ENCODE measurements around the gene VENTX.

VENTX gene

DNA sequence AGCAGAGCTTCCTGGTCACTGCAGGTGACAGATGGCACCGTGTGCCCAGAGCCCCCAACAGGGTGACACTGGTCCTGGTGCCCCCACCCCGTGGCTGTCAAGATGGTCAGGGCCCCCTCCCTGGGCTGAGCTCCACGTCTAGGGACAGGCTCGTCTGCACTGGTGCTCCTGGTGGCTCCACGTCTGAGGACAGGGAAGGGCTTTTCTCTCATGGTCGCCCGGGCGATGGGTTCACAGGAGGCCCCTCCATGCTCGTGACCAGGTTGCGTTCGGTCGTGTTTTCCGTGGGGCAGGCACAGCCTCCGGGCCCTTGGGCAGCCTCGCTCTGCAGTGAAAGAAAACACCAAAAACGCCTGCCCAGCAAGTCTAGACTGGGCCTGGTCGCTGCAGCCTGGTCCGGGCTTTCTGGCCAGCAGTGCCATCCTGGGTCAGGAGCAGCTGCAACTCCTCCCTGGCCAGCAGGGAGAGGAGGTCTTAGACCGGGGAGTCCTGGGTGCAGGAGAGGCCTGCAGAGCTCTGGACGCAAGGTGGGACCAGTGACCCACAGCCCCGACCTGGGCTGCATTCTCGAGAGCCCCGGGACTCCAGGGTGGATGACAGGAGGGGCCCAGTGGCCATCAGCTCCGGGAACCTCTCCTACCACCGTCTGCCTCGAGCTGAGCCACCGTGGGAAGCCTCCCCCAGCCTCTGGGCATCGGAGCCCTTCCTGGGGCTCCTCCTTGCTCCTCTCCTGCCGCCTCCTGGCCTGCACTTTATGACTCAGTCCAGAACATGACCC lies 35.5 kb upstream of the VENTX start:
- DNase-seq (ENCODE audit: low read depth in 2 of 2), result no peak
- H3K4me3 ChIP-seq (replicated peaks in 1 of 2; ENCODE audit: low read depth in 2 of 2, low read length in 2 of 2), result no peak overlapping the region
- TF ChIP-seq, protein P1, sequence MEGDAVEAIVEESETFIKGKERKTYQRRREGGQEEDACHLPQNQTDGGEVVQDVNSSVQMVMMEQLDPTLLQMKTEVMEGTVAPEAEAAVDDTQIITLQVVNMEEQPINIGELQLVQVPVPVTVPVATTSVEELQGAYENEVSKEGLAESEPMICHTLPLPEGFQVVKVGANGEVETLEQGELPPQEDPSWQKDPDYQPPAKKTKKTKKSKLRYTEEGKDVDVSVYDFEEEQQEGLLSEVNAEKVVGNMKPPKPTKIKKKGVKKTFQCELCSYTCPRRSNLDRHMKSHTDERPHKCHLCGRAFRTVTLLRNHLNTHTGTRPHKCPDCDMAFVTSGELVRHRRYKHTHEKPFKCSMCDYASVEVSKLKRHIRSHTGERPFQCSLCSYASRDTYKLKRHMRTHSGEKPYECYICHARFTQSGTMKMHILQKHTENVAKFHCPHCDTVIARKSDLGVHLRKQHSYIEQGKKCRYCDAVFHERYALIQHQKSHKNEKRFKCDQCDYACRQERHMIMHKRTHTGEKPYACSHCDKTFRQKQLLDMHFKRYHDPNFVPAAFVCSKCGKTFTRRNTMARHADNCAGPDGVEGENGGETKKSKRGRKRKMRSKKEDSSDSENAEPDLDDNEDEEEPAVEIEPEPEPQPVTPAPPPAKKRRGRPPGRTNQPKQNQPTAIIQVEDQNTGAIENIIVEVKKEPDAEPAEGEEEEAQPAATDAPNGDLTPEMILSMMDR (IDR thresholded peaks at IDR 0.05; ENCODE audit: low read depth, low read length), result no peak

DNA sequence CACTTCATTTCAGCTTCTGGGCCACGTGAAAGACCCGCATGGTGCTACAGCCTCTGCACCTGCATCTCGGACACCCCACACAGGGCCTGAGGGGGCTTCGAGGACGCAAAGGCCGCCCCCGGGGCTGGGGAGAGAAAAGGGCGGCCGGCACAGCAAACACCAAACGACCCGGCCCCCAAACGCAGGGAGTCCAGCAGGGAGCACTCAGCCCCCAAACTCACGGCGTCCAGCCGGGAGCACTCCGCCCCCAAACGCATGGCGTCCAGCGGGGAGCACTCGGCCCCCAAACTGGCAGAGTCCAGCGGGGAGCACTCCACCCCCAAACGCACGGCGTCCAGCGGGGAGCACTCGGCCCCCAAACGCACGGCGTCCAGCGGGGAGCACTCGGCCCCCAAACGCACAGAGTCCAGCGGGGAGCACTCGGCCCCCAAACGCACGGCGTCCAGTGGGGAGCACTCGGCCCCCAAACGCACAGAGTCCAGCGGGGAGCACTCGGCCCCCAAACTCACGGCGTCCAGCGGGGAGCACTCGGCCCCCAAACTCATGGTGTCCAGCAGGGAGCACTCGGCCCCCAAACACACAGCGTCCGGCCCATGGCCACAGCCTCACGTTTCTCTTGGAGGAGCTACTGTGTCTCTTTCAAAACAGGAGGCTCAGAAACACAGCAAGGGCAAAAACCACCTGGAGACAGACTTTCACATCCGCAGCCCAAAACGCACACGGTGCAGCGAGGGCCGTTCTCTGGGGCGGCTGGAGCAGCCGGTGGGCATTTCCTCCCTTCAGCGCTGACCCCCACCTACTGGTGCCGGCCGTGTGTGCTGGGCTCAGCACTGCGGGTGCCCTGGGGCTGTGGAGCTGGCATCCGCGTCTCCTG lies 34.6 kb upstream of the VENTX start:
- DNase-seq (ENCODE audit: low read depth in 2 of 2), result no peak
- H3K4me3 ChIP-seq (replicated peaks in 1 of 2; ENCODE audit: low read depth in 2 of 2, low read length in 2 of 2), result no peak overlapping the region
- TF ChIP-seq, protein P1 (IDR thresholded peaks at IDR 0.05; ENCODE audit: low read depth, low read length), result no peak

GRCh38 chr10:133203652-133204195 lies 33.9 kb upstream of the VENTX start:
- no peak overlapping the region for H3K4me3 ChIP-seq (replicated peaks in 1 of 2; ENCODE audit: low read depth in 2 of 2, low read length in 2 of 2)
- TF ChIP-seq, protein P1 (IDR thresholded peaks at IDR 0.05; ENCODE audit: low read depth, low read length), result no peak
- DNase-seq (ENCODE audit: low read depth in 2 of 2), result no peak

- TF ChIP-seq, protein P1 (IDR thresholded peaks at IDR 0.05; ENCODE audit: low read depth, low read length), result no peak
- no peak overlapping the region for H3K4me3 ChIP-seq (replicated peaks in 1 of 2; ENCODE audit: low read depth in 2 of 2, low read length in 2 of 2)
- no peak for DNase-seq (ENCODE audit: low read depth in 2 of 2)
Observed at GRCh38 chr10:133204226-133205015, 33.2 kb upstream of the VENTX start.

- TF ChIP-seq, protein P1 (IDR thresholded peaks at IDR 0.05; ENCODE audit: low read depth, low read length), result no peak
- DNase-seq (ENCODE audit: low read depth in 2 of 2), result no peak
- no peak overlapping the region for H3K4me3 ChIP-seq (replicated peaks in 1 of 2; ENCODE audit: low read depth in 2 of 2, low read length in 2 of 2)
Observed at GRCh38 chr10:133205146-133205545, 32.5 kb upstream of the VENTX start.

DNA sequence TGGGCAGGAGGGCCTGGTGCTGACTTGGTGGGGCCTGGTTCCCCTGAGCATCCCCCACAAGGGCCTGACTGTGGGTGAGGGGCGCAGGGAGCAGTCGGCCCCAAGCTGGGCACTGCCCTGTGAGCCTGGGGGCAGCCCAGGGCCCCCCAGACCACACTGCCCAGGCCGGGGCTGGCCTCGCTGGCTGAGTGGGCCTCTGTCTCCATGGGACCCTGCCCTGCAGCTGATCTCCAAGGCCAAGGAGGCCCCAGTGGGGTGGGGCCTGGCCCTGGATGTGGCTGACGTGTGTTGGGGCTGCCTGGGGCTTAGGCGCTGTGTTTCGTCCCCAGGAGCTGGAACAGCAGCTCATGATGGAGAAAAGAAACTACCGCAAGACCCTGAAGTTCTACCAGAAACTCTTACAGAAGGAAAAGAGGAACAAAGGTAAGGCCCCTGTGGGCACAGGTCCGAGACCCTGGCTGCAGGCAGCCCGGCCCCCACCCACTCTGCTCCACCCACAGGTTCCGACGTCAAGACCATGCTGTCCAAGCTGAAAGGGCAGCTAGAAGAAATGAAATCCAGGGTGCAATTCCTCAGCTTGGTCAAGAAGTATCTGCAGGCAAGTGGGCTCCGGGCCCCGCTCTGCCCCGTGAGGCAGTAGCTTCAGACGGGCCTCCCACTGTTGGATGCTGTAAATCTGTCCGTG lies 31.2 kb upstream of the VENTX start:
- TF ChIP-seq, protein P1 (IDR thresholded peaks at IDR 0.05; ENCODE audit: low read depth, low read length), result no peak
- DNase-seq (ENCODE audit: low read depth in 2 of 2), result no peak
- H3K4me3 ChIP-seq (replicated peaks in 1 of 2; ENCODE audit: low read depth in 2 of 2, low read length in 2 of 2), result no peak overlapping the region
